ENCODE data around the gene NSF.
A peak's percentile ranks its signal among the peaks of the same experiment; 100 is the strongest.
"Not testable (repeated sequence)": the region's sequence is repeated elsewhere in the genome, so short reads cannot be mapped to it uniquely, and the experiment has no call there.

NSF gene

DNA sequence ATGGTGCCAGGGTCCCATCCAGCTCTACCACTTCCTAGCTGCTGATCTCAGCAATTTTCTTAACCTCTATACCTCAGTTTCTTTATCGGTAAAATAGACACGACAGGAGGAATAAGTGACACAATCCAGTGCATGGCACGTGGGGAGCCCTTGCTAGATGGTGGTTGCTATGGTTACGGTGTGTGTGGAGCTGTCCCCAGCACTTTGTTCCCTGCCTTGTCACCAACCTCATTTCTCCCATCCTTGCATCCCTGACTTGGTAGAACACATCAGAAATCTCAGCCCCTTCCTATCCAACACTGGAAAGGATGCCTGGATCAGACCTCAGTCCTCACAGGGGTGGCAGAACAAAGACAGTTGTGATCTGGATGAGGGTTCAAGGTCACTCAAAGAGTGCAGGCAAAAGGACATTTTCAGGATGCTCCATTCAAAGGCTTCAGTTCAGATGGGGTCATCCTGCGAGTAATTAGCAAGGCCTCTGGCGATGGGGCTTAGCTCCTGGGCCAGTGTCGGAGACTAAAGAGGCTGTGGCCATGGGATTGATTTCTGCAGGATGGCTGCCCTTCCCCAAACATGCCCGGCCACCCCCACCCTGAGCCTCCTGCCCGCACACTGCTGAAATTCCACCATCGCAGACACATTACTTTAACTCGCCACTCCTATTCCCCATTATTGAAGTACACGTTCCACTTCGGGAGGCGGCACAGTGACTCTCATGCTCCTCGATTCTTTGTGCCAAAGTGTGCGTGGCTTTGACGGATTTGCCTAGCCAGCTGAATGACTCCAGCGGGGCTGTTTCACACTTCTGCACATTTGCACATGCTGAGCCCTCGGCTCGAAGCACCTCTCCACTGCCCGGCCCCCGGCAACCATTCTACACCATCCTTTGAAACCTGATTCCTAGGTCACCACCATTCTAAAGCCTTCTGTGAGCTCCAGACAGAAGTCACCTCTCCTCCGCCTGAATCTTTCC lies 187.8 kb downstream of the NSF start:
- peak; percentile 52 for DNase-seq

DNA sequence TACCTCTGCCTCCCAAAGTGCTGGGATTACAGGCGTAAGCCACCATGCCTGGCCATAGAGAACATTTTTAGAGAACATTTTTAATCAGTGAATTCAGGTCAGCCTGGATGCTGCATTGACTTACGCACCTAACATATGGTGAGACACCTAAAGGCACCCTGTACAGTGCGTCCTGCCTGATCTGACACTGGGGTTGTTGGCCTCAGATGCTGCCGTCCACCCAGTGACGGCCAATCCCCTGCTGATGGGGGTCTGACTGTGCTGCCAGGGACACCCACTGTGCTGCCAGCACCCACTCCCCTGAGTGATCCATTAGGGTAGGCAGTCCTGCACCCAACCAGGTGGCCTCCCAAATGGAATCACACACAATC lies 189.5 kb downstream of the NSF start:
- no peak for DNase-seq

DNA sequence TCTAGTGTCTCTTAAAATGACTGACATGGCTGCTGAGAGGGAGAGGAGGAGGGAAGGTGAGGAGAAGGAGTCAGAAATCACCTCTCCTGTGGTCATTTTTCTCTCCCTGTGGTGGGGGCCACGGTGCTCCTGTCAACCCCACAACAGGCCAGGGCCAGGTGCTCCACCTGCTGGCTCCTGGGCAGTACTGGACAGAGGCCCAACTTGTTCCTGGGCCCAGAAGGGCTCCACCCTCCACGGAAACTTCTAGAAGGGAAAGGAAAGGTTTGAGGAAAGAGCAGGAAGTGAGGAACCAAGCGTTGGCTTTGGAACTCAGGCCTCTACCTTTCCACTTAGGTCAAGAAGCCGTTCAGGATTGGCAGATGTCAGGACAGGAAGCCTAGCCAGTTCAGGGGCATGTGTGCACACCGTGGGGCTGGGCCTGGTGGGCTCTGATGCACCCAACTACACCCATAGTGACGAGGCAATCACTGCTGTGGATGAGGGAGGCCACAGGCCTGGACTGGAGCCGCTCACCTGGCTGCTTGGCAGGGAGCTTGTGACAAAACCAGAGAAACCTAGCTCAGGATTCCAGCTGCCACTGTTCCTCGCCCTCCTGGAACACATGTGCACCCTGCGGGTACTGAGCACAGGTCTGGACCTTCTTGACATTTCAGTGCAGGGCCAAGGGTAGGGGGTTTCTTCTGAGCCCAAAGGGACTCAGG lies 191.9 kb downstream of the NSF start:
- DNase-seq: peak; percentile 50

- no peak for DNase-seq
These were observed 192.6 kb downstream of the NSF start for GRCh38 chr17:46783031-46783593.

DNA sequence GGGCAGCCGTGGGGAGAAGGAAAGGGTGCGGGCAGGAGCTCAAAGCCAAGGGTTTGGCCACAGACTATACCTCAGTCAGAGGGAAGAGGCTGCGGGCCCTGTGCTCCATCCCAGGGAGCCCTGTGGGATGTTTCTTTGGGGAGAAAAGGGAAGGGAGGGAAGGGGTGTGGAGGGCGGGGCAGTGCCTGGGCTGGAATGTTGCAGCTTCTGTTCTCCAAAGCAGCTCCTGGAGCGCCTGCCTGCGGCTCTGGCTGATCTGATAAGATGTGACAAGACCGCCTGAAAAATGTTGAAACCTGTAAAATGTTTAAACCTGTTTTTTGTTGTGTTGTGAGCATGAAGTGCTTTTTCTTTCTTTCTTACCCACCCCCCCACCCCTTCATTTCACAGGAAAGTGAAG lies 195.2 kb downstream of the NSF start:
- DNase-seq: no peak

- DNase-seq: no peak
These were observed 197.0 kb downstream of the NSF start for GRCh38 chr17:46787478-46787877.

- no peak for DNase-seq
These were observed 197.8 kb downstream of the NSF start for GRCh38 chr17:46788300-46788699.

DNA sequence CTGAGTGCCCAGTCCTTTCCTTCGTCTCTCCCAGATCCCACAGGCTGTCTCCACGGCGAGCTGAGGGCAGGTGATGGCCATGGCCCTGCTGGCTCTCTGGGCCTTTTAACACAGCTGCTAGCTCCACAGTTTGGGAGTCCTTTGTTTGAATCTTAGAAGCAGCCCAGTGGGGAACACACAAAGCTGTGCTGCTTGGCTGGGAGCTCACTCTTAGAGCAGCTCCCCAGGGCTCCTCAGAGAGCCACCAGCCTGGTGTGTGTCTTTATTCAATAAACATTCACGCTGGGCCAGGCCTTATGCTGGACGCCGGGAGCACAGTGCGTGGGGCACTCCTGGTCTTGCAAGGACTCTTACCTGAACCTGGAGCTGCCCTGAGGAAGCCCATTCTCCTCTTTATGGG lies 198.3 kb downstream of the NSF start:
- DNase-seq: no peak

DNA sequence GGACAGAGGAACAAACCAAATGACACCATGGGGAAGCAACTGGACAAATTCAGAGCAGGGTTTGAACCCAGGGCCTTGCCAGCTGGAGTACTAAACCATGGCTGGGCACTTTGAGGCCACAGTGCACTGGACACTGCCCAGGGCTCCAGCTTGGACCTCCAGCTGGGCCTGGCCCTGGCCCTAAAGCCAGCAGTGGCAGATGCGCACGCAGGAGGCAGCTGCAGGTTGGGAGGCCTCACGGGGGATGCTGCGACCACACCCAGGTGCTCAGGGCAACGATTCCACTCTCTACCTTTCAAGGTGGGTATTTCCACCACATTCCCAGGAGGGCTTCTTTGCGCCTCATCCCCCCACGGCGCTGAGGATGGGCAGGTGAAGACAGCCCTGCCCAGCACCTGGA lies 199.1 kb downstream of the NSF start:
- DNase-seq: no peak

DNA sequence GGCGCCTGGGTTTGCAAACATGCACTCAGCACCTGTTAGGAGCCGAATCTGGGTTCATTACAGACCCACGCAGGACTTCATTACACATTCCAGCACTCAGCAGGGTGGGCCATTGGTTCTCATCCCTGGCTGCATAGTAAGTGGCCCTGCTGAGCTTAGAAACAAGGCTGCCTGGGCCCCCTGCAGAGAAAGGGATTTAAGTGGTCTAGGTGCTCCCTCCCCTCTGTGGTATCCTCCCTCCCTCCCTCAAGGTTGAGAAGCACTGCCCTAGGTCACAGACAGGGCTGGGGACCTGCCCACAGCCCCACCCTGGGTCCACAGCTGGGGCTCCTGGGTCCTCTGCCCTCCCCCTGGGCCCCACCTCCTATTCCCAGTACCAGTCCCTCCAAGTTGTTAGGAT lies 199.7 kb downstream of the NSF start:
- no peak for DNase-seq

DNA sequence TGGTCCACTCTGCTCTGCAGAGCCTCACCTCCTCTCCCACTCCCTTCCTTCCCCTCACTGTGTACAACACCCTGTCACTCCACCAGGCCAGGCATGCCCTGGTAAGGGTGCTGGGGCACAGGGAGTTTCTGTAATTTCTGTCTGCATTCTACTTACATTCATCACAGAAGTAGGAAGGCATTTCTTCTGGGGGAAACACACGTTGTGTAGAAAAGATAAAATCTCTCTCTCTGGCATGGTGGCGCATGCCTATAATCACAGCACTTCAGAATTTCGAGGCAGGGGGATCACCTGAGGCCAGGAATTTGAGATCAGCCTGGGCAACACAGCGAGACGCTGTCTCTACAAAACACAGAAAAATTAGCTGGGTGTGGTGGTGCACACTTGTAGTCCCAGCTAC lies 201.1 kb downstream of the NSF start:
- no peak for DNase-seq

GRCh38 chr17:46792071-46792470 lies 201.6 kb downstream of the NSF start:
- no peak for DNase-seq

GRCh38 chr17:46793023-46793422 lies 202.6 kb downstream of the NSF start:
- not testable (repeated sequence) for DNase-seq

DNA sequence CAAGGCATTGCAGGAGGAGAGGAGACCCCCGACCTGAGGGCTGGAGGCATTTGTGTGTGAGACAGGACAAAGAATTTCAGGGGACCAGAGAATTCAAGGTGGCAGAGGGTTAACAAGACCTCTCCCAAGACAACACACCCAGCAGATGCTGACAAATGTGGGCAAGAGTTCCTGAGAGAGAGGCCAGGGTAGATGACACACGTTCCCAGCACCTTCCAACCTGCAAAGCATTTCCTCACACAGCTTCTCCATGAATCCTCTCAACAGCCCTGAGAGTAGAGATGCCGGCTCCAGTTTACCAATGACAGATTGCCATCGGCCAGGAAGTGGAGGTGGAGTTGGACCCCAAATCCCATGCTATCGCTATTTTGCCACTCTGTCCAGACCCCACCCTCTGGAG lies 203.1 kb downstream of the NSF start:
- no peak for DNase-seq

DNA sequence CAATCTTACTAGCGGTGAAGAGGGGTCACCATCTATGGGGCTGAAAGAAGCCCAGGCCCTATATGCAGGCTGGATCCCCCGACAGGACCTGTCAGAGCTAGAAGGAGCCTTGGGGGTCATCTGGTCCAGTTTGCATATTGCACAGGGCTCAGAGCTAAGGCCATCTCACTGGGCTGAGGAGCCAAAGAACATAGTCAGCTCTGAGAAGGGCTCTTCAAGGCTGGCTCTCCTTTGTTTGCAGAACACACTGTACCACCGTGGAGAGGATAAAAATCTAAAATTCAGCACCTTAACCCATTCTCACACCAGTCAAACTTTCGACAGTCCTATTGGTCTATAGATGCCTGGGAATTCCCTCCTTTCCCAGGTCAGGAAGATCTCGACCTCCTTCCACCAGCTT lies 203.8 kb downstream of the NSF start:
- DNase-seq: no peak

DNA sequence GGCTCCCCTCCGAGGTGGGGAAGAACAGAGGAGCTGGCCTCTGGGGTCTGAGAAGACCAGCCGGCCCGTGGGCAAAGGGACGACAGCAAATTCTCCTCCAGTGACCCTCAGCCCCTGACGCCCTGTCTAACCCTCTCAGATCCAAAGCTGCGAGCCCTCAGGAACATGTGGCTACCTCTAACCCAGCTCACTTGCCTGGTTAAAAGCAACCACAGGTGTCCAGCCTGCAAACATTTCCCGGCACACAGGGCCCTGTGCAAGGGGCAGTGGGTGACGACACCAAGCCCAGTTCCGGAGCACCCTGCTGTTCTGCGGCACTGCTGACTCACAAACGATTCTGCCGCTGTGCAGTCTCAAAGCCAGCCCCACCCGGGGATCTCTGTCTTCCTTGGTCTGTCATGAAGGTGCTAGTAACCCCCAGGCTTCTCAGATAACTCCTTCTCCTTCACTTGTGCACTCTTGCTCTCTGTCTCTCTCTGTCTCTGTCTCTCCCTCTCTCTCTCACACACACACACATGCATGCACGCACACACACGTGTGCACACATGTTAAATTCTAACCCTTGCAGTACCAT lies 205.0 kb downstream of the NSF start:
- DNase-seq: no peak

GRCh38 chr17:46796084-46796483 lies 205.6 kb downstream of the NSF start:
- DNase-seq: no peak

DNA sequence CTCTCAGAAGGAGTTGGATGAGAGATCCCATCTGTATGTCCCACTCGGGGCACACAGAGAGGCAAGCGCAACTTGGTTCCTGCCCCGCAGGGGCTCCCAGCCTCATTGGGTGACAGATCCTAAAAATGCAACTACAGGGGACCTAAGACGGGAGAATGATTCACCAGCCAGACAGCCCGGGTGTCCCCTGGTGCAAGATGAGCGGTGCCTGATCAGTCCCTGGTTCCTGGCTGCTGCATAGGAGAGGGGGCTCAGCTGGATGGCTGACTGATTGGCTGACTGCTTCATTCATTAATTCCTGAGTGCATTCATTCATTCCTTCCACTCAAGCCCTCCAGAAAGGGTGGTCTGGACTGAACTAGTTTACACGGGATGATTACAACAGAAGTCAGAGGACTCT lies 206.1 kb downstream of the NSF start:
- no peak for DNase-seq

- no peak for DNase-seq
These were observed 206.6 kb downstream of the NSF start for GRCh38 chr17:46796956-46797530.

DNA sequence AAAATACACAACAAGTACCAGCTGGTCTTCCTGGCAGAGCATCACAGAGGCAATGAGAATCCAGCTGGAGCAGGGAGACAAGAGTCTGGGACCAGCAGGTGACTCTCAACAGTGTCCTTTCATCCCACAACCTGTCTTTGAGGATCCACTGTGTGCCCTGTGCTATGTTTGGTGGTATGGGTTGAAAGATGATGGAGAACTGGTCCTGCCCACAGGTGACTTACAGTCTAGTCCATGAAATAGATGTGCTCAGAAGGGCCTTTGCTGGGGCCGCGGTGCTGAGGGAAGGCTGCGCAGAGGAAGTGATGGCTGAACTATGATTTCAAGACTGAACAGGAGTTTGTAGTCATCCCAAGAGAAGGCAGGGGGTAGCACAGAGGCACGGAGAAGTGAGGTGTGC lies 210.1 kb downstream of the NSF start:
- no peak for DNase-seq

DNA sequence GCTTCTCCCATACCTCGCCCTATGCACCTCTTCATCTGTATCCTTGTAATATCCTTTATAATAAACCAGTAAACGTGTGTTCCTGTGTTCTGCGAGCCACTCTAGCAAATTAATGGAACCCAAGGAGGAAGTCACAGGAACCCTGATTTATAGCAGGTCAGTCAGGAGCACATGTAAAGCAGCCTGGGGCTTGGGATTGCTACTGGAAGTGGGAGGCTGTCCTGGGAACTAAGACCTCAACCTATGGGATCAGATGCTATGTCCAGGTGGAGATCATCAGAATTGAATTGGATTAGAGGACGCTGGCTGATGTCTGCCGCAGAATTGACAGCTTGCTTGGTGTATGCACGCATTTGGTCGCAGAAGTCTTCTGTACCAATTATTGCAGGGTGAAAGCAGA lies 212.3 kb downstream of the NSF start:
- no peak for DNase-seq

DNA sequence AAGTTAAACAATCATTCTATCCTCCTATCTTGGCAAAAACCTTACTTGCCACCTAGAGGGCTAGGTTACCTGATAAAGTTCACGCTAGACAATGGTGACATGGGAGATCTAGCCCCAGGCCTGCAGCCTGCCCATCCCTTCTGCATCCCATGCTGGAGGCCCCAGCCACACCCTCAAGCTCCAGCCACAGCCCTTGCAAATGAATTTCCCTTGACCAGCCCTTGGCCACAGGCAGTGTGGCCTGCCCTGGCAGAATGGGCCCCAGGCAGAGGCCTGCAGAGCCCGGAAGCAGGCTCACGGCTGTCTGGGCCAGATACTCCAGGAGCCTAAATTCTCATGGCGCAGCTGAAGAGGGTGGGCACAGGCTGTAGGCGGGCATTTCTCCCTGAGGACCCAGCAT lies 213.1 kb downstream of the NSF start:
- DNase-seq: no peak

DNA sequence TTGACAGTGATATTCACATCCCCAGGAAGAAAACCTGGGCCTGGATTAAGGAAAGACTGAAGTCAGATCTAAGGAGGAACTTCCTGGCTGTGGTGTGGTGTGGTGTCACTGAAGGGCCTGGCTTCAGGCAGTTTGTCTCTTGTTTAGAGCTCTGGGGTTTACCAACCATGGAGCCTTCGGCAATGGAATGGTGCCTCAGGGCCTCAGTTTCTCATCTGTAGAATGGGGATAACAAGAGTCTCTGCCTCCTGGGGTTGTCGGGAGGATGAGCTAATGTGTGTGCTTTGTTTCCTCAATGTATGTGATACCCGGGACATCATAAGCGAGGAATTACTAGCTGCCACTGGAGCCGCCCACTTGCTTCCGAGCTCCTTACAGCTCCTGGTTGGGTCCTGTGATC lies 215.3 kb downstream of the NSF start:
- no peak for DNase-seq
